IMR-90 (cell line): ENCODE results near the gene TFB1M. TPM values are rescaled to one million over a fixed set of nuclear protein-coding genes. Genes with fewer than 3 reads are reported as not detected.

Source experiments
- ATAC-seq: fragments of 200-7000 bp; cut with Tn5 transposase; 2 replicates; pipeline ENCODE4 v1.9.1; 2020; ENCODE audit warnings: low read depth, mild to moderate bottlenecking, moderate library complexity
- BruUV-seq: library from RNA; stranded (reverse); fragments of 400-500 nt; replicated peaks from 2 replicates; lab custom pipeline; 2021; lab: Mats Ljungman, UMichigan
- CTCF ChIA-PET: fragments of 300-600 bp; formaldehyde crosslinking; extraction: SDS; loops from one replicate; lab custom pipeline; 2021; ENCODE audit warnings: antibody characterized with exemption; lab: Yijun Ruan, JAX
- POLR2A ChIA-PET: fragments of 300-600 bp; sonication (Branson Sonifier 250); formaldehyde crosslinking; loops from one replicate; lab custom pipeline; 2022; ENCODE audit warnings: antibody characterized with exemption; ENCODE audit not compliant: unreplicated experiment; lab: Charles Lee
- DNase-seq: peaks from one replicate; pipeline ENCODE4 v3.0.0; 2013
- H2AFZ ChIP-seq: replicated peaks from 2 replicates; pipeline ENCODE3; 2013; ENCODE audit warnings: low read length, mild to moderate bottlenecking; ENCODE audit not compliant: poor library complexity
- H2AK5ac ChIP-seq: 2 replicates; pipeline ENCODE4 v1.6.1; 2013; ENCODE audit warnings: low read depth, low read length, inconsistent platforms
- H2AK9ac ChIP-seq: replicated peaks from 2 replicates; pipeline ENCODE3; 2013; ENCODE audit warnings: mild to moderate bottlenecking, low read depth, low read length, moderate library complexity; ENCODE audit not compliant: poor library complexity
- H2BK120ac ChIP-seq: 2 replicates; pipeline ENCODE4 v1.6.1; 2013; ENCODE audit warnings: low read depth, low read length, inconsistent platforms
- H2BK15ac ChIP-seq: 3 replicates; pipeline ENCODE4 v1.6.1; 2013; ENCODE audit warnings: low read depth, low read length, inconsistent platforms
- H2BK20ac ChIP-seq: 2 replicates; pipeline ENCODE4 v1.6.1; 2013; ENCODE audit warnings: low read depth, mild to moderate bottlenecking, inconsistent platforms, low read length, moderate library complexity
- H2BK5ac ChIP-seq: 2 replicates; pipeline ENCODE4 v1.6.1; 2013; ENCODE audit warnings: mild to moderate bottlenecking, low read depth, low read length, inconsistent platforms; ENCODE audit not compliant: poor library complexity, severe bottlenecking
- H3K14ac ChIP-seq: replicated peaks from 2 replicates; pipeline ENCODE4 v1.6.1; 2013; ENCODE audit warnings: low read depth, low read length, inconsistent platforms
- H3K18ac ChIP-seq: 2 replicates; pipeline ENCODE4 v1.6.1; 2013; ENCODE audit warnings: low read depth, low read length, control low read depth
- H3K23ac ChIP-seq: 2 replicates; pipeline ENCODE4 v1.6.1; 2013; ENCODE audit warnings: low read depth, low read length, inconsistent platforms
- H3K27ac ChIP-seq: 2 replicates; pipeline ENCODE4 v1.5.1; 2013; ENCODE audit warnings: mild to moderate bottlenecking, control low read depth, low read length; ENCODE audit not compliant: insufficient read depth
- H3K27me3 ChIP-seq: 2 replicates; pipeline ENCODE4 v1.6.1; 2013; ENCODE audit warnings: low read length; ENCODE audit not compliant: control insufficient read depth, insufficient read depth
- H3K36me3 ChIP-seq: 2 replicates; pipeline ENCODE4 v1.6.1; 2013; ENCODE audit warnings: low read length, mixed read lengths; ENCODE audit not compliant: control insufficient read depth, insufficient read depth
- H3K4ac ChIP-seq: 2 replicates; pipeline ENCODE4 v1.6.1; 2013; ENCODE audit warnings: low read depth, low read length, inconsistent platforms
- H3K4me1 ChIP-seq: 2 replicates; pipeline ENCODE4 v1.6.1; 2013; ENCODE audit warnings: low read length, mixed read lengths; ENCODE audit not compliant: control insufficient read depth, insufficient read depth
- H3K4me2 ChIP-seq: 2 replicates; pipeline ENCODE4 v1.6.1; 2013; ENCODE audit warnings: low read depth, mild to moderate bottlenecking, control low read depth, low read length, moderate library complexity
- H3K4me3 ChIP-seq: 2 replicates; pipeline ENCODE4 v1.5.1; 2013; ENCODE audit warnings: low read depth, mild to moderate bottlenecking, control low read depth, low read length, moderate library complexity; ENCODE audit not compliant: insufficient read depth
- H3K56ac ChIP-seq: 2 replicates; pipeline ENCODE4 v1.6.1; 2013; ENCODE audit warnings: low read length, inconsistent platforms; ENCODE audit not compliant: insufficient read depth; ENCODE audit errors: extremely low read depth
- H3K79me1 ChIP-seq, 2 experiments: 2 replicates each; pipeline ENCODE4 v1.6.1; 2013; ENCODE audit warnings: low read length in 2 of 2, inconsistent platforms in 1 of 2, low read depth in 1 of 2
- H3K9ac ChIP-seq: 2 replicates; pipeline ENCODE4 v1.6.1; 2013; ENCODE audit warnings: low read depth, low read length, control low read depth
- H3K9me1 ChIP-seq: 2 replicates; pipeline ENCODE4 v1.6.1; 2013; ENCODE audit warnings: low read length, inconsistent platforms; ENCODE audit not compliant: insufficient read depth
- H3K9me3 ChIP-seq: 2 replicates; pipeline ENCODE4 v1.6.1; 2013; ENCODE audit warnings: low read length; ENCODE audit not compliant: control insufficient read depth, insufficient read depth
- H4K20me1 ChIP-seq: 2 replicates; pipeline ENCODE4 v1.6.1; 2013; ENCODE audit warnings: low read length, inconsistent platforms; ENCODE audit not compliant: insufficient read depth
- H4K5ac ChIP-seq: 2 replicates; pipeline ENCODE4 v1.6.1; 2013; ENCODE audit warnings: mild to moderate bottlenecking, low read depth, low read length, control low read depth
- H4K8ac ChIP-seq, 2 experiments: 2 replicates each; pipeline ENCODE4 v1.6.1; 2013; ENCODE audit warnings: low read depth in 2 of 2, low read length in 2 of 2, control low read depth in 1 of 2, inconsistent platforms in 1 of 2
- H4K91ac ChIP-seq: 2 replicates; pipeline ENCODE4 v1.6.1; 2013; ENCODE audit warnings: low read depth, low read length, inconsistent platforms; ENCODE audit not compliant: insufficient read depth
- BHLHE40 ChIP-seq: fragments of 150-350 bp; IDR thresholded peaks from 2 replicates; pipeline ENCODE4 v1.6.1; 2016; ENCODE audit warnings: mild to moderate bottlenecking, low read depth, low read length
- CEBPB ChIP-seq: IDR thresholded peaks from 2 replicates; pipeline ENCODE4 v1.6.1; 2012; ENCODE audit warnings: low read depth, low read length, improper control_type of control experiment
- CHD1 ChIP-seq: IDR thresholded peaks from 2 replicates; pipeline ENCODE4 v1.6.1; 2012; ENCODE audit warnings: low read depth, low read length, improper control_type of control experiment
- FOS ChIP-seq: fragments of 150-350 bp; IDR thresholded peaks from 2 replicates; pipeline ENCODE4 v1.6.1; 2016; ENCODE audit warnings: low read depth, low read length
- MAFK ChIP-seq: IDR thresholded peaks from 2 replicates; pipeline ENCODE4 v1.6.1; 2012; ENCODE audit warnings: low read depth, low read length, improper control_type of control experiment
- MAZ ChIP-seq: IDR thresholded peaks from 2 replicates; pipeline ENCODE4 v1.6.1; 2012; ENCODE audit warnings: low read depth, mild to moderate bottlenecking, low read length, improper control_type of control experiment, moderate library complexity, borderline replicate concordance
- MXI1 ChIP-seq: IDR thresholded peaks from 2 replicates; pipeline ENCODE4 v1.6.1; 2012; ENCODE audit warnings: low read depth, mild to moderate bottlenecking, low read length, moderate library complexity, borderline replicate concordance
- NFE2L2 ChIP-seq: fragments of 150-350 bp; IDR thresholded peaks from 2 replicates; pipeline ENCODE4 v1.6.1; 2016; ENCODE audit warnings: low read depth, mild to moderate bottlenecking, low read length
- POLR2A ChIP-seq: IDR thresholded peaks from 2 replicates; pipeline ENCODE4 v1.6.1; 2012; ENCODE audit warnings: mild to moderate bottlenecking, low read depth, low read length
- RAD21 ChIP-seq: IDR thresholded peaks from 2 replicates; pipeline ENCODE4 v1.6.1; 2012; ENCODE audit warnings: low read length, improper control_type of control experiment
- RFX5 ChIP-seq: IDR thresholded peaks from 2 replicates; pipeline ENCODE4 v1.8.0; 2012; ENCODE audit warnings: low read depth, mild to moderate bottlenecking, low read length, moderate library complexity
- SMC3 ChIP-seq: fragments of 150-350 bp; IDR thresholded peaks from 2 replicates; pipeline ENCODE4 v1.6.1; 2016; ENCODE audit warnings: low read depth, mild to moderate bottlenecking, antibody characterized with exemption, low read length, moderate library complexity
- WGBS, 2 experiments: methylation state at CpG; one replicate each; pipeline versions ENCODE4 v1.1.5 to v1.1.7; 2013; ENCODE audit warnings: missing lambda C conversion rate in 2 of 2; ENCODE audit not compliant: insufficient read length in 1 of 2; ENCODE audit errors: extremely low coverage in 2 of 2; 5-methylcytosine and 5-hydroxymethylcytosine counted together
- dilution Hi-C: fragments of 300-500 bp; cut with HindIII; formaldehyde crosslinking; loops from one replicate; pipeline ENCODE4 v1.14.3; 2018; ENCODE audit warnings: low sequenced_read_pairs; ENCODE audit not compliant: unreplicated experiment
- in situ Hi-C: fragments of 300-500 bp; cut with MboI; formaldehyde crosslinking; loops from 3 replicates; pipeline ENCODE4 v1.14.3; 2019; ENCODE audit warnings: low sequenced_read_pairs, inconsistent platforms, mixed read lengths
- intact Hi-C: fragments of 100-400 bp; cut with micrococcal nuclease; formaldehyde crosslinking; loops from 2 replicates; pipeline ENCODE4 v1.10.0; 2022
- polyA plus RNA-seq, 3 experiments: library from polyadenylated mRNA; depleted of rRNA; stranded (reverse); fragments of >200 nt; gene quantifications; 2 replicates each; pipeline ENCODE4 v1.2.3, GENCODE V29; 2012; ENCODE audit warnings: low replicate concordance in 1 of 3
- total RNA-seq: library from RNA; depleted of rRNA; stranded (reverse); fragments of >200 nt; gene quantifications from 2 replicates; pipeline ENCODE4 v1.2.3, GENCODE V29; 2012
- TF ChIP-seq, protein P1 (sequence below): conservative IDR thresholded peaks from 2 replicates; pipeline ENCODE4 v1.5.1; 2012; ENCODE audit warnings: mild to moderate bottlenecking, low read depth, low read length, improper control_type of control experiment
- TF ChIP-seq, protein P2 (sequence below): fragments of 150-350 bp; IDR thresholded peaks from 2 replicates; pipeline ENCODE4 v1.6.1; 2016; ENCODE audit warnings: low read depth, mild to moderate bottlenecking, low read length, moderate library complexity, borderline replicate concordance
- TF ChIP-seq, protein P3 (sequence below): fragments of 150-350 bp; IDR thresholded peaks from 2 replicates; pipeline ENCODE4 v1.6.1; 2017; ENCODE audit warnings: mild to moderate bottlenecking, antibody characterized with exemption, low read length, low read depth

TFB1M gene
- total and polyA plus RNA-seq, 2 of the 4 experiments (the other 2 are of a cell fraction) = 18.1 to 22.4 TPM

DNA sequence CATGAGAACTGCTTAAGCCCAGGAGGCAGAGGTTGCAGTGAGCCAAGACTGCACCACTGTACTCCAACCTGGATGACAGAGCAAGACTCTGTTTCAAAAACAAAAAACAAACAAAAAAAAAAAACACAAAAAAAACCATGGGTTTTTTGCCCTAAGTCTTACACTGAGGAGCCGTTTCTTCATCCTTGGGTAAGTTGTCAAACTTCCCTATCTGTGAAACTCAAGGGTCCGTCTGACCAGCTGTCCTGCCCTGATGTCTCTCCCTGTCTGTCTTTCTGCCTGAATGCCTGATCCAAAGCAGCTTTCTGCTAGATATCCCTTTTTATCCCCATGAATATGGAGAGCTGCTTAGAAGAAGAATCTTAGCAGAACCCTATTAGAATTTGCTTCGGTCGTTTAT is 91.8 kb downstream of the TFB1M start (continued):
- TF ChIP-seq BHLHE40 (no peak), MAZ (no peak), NFE2L2 (no peak)

DNA sequence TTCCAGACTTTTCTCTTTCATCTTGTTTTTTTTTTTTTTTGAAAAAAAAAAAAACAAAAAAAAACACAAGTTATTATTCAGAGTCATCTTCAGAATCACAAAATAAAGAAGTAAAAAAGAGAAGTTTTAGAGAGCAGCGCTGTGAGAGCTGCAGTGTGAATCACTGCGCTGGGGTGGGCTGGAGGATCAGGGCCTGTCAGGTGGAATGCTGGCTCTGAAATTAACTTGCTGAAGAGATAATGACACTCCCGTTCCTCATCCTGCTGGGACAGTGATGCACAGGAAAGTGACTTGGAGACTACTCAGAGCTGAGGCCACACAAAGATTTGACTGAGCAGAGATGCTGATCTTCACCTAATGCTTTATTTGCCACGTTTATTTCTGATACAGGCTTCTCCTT is 93.2 kb downstream of the TFB1M start:
- Histone ChIP-seq H3K4me1 (peaks cover 9% of the 10 kb centered on the region), H3K18ac (no peak overlapping the region), H3K27ac (no peak overlapping the region), H3K27me3 (no peaks in the 10 kb centered on the region), H3K79me1 (no peaks in the 10 kb centered on the region), H2BK120ac (no peak overlapping the region), H3K4me3 (no peak overlapping the region), H3K23ac (no peak overlapping the region), H2BK20ac (no peak overlapping the region), H3K36me3 (no peaks in the 10 kb centered on the region), H2BK15ac (0 out of 3 replicates have a peak overlapping the region, but pooled peaks have one; percentile 36), H4K20me1 (no peaks in the 10 kb centered on the region), H2AFZ (no peak overlapping the region), H2BK5ac (no peak overlapping the region), H3K4me2 (no peak overlapping the region), H4K91ac (no peak overlapping the region), H3K4ac (no peak overlapping the region), H4K8ac (no peak overlapping the region), H3K9me1 (peaks cover 5% of the 10 kb centered on the region; the same call in 1 of the 2 replicates), H3K14ac (no peak overlapping the region), H2AK5ac (no peak overlapping the region), H3K9ac (no peak overlapping the region), H3K9me3 (no peaks in the 10 kb centered on the region), H2AK9ac (no peak overlapping the region), H4K5ac (no peak overlapping the region), H3K56ac (no peak overlapping the region)
- in situ Hi-C loops (no loop called here), dilution Hi-C loops (no loop called here), intact Hi-C loops (no loop called here)
- BruUV-seq = no TSS peak
- ChIA-PET POLR2A (no interaction called here), CTCF (no interaction called here)
- WGBS, 2 experiments = 70% methylated on average over 2 of the region's 4 CpGs; no CpG with 5 or more reads in 1 of the 2 experiments
- no peak for DNase-seq
- no peak for ATAC-seq
- TF ChIP-seq, protein P1, sequence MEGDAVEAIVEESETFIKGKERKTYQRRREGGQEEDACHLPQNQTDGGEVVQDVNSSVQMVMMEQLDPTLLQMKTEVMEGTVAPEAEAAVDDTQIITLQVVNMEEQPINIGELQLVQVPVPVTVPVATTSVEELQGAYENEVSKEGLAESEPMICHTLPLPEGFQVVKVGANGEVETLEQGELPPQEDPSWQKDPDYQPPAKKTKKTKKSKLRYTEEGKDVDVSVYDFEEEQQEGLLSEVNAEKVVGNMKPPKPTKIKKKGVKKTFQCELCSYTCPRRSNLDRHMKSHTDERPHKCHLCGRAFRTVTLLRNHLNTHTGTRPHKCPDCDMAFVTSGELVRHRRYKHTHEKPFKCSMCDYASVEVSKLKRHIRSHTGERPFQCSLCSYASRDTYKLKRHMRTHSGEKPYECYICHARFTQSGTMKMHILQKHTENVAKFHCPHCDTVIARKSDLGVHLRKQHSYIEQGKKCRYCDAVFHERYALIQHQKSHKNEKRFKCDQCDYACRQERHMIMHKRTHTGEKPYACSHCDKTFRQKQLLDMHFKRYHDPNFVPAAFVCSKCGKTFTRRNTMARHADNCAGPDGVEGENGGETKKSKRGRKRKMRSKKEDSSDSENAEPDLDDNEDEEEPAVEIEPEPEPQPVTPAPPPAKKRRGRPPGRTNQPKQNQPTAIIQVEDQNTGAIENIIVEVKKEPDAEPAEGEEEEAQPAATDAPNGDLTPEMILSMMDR = no peak
- TF ChIP-seq POLR2A (no peak), BHLHE40 (no peak), MAZ (no peak), SMC3 (no peak), MAFK (no peak), RAD21 (no peak), CEBPB (no peak), FOS (no peak), CHD1 (no peak), NFE2L2 (no peak), MXI1 (no peak), RFX5 (no peak)
- TF ChIP-seq, protein P2, sequence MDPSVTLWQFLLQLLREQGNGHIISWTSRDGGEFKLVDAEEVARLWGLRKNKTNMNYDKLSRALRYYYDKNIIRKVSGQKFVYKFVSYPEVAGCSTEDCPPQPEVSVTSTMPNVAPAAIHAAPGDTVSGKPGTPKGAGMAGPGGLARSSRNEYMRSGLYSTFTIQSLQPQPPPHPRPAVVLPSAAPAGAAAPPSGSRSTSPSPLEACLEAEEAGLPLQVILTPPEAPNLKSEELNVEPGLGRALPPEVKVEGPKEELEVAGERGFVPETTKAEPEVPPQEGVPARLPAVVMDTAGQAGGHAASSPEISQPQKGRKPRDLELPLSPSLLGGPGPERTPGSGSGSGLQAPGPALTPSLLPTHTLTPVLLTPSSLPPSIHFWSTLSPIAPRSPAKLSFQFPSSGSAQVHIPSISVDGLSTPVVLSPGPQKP = no peak
- TF ChIP-seq, protein P3, sequence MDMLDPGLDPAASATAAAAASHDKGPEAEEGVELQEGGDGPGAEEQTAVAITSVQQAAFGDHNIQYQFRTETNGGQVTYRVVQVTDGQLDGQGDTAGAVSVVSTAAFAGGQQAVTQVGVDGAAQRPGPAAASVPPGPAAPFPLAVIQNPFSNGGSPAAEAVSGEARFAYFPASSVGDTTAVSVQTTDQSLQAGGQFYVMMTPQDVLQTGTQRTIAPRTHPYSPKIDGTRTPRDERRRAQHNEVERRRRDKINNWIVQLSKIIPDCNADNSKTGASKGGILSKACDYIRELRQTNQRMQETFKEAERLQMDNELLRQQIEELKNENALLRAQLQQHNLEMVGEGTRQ = no peak
